ENCODE results near the gene RAD9B. TPM values are rescaled to one million over a fixed set of nuclear protein-coding genes. Genes with fewer than 3 reads are reported as not detected.

The RAD9B gene
- total RNA-seq, 2 experiments from 2014 or later, result 1.7 to 1.9 TPM

GRCh38 chr12:110505332-110505731 lies 3.2 kb downstream of the RAD9B start:
- Mint-ChIP-seq H3K4me1 (ENCODE audit: low read depth) (peaks cover 14% of the 10 kb centered on the region), H3K36me3 (ENCODE audit: low read depth) (peaks cover 14% of the 10 kb centered on the region)
- intact Hi-C loops (cut with micrococcal nuclease), result no loop called here

GRCh38 chr12:110508071-110508586 lies 6.0 kb downstream of the RAD9B start:
- ChIA-PET POLR2A (interaction anchor here (0.6 kb wide), 1 partner anchor 521 kb away, joined by 5 read pairs; no protein-coding TSS in a partner anchor), CTCF (interaction anchor here (9.8 kb wide), 1 partner anchor 95 kb away, joined by 163 read pairs; no protein-coding TSS in a partner anchor)
- Mint-ChIP-seq H3K27me3 (no peaks in the 10 kb centered on the region), H3K9me3 (peaks cover 2% of the 10 kb centered on the region), H3K27ac (no peak overlapping the region), H3K4me1 (ENCODE audit: low read depth) (peaks cover 2% of the 10 kb centered on the region), H3K4me3 (no peak overlapping the region), H3K36me3 (ENCODE audit: low read depth) (peaks cover 4% of the 10 kb centered on the region)
- no peak for ATAC-seq
- no peak for DNase-seq
- no peak for TF ChIP-seq CTCF (IDR thresholded peaks at IDR 0.05)
- intact Hi-C loops (cut with micrococcal nuclease), result no loop called here

More at GRCh38 chr12:110505332-110505731, 3.2 kb downstream of the RAD9B start:
- TF ChIP-seq CTCF (IDR thresholded peaks at IDR 0.05), result no peak
- ChIA-PET CTCF (interaction anchor here (1.2 to 1.3 kb wide), 2 partner anchors 97 to 192 kb away, joined by 3 to 6 read pairs; no protein-coding TSS in a partner anchor), POLR2A (interaction anchor here (0.8 to 1.0 kb wide), 2 partner anchors 26 to 37 kb away, joined by 3 to 4 read pairs; partner anchors contain the start of genes FAM216A and GPN3)
- no peaks in the 10 kb centered on the region for H3K27me3 Mint-ChIP-seq
- ATAC-seq, result no peak
- no peak overlapping the region for H3K27ac Mint-ChIP-seq
- no peak overlapping the region for H3K4me3 Mint-ChIP-seq
- DNase-seq, result no peak
- H3K9me3 Mint-ChIP-seq, result peaks cover 5% of the 10 kb centered on the region

DNA sequence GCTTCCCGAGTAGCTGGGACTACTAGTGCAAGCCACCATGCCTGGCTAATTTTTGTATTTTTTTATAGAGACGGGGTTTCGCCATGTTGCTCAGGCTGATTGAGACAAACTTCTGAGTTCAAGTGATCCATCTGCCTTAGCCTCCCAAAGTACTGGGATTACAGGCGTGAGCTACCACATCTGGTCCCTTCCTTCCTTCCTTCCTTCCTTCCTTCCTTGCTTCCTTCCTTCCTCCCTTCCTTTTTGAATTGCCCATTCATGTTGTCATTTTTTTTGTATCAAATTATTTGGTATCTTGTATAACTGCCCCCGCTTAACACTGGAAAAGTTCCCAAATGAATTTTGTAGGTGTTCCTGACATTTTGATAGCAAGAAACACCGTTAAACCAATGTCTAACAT lies 11.7 kb downstream of the RAD9B start:
- Mint-ChIP-seq H3K4me3 (no peak overlapping the region), H3K36me3 (ENCODE audit: low read depth) (no peaks in the 10 kb centered on the region), H3K27me3 (no peaks in the 10 kb centered on the region), H3K9me3 (no peaks in the 10 kb centered on the region), H3K4me1 (ENCODE audit: low read depth) (no peaks in the 10 kb centered on the region), H3K27ac (no peak overlapping the region)
- ChIA-PET POLR2A (interaction anchor here (1.1 kb wide), 1 partner anchor 45 kb away, joined by 3 read pairs; the partner anchor contains the start of gene FAM216A), CTCF (interaction anchor here (1.0 to 9.8 kb wide), 12 partner anchors 9 to 104 kb away, joined by 3 to 163 read pairs (median 5); partner anchors contain the start of gene ARPC3)
- no peak for DNase-seq
- ATAC-seq, result no peak
- no peak for TF ChIP-seq CTCF (IDR thresholded peaks at IDR 0.05)
- intact Hi-C loops (cut with micrococcal nuclease), result loop anchor here (2.0 to 10.0 kb wide), 2 partner anchors 87 to 311 kb away; no protein-coding TSS in a partner anchor

DNA sequence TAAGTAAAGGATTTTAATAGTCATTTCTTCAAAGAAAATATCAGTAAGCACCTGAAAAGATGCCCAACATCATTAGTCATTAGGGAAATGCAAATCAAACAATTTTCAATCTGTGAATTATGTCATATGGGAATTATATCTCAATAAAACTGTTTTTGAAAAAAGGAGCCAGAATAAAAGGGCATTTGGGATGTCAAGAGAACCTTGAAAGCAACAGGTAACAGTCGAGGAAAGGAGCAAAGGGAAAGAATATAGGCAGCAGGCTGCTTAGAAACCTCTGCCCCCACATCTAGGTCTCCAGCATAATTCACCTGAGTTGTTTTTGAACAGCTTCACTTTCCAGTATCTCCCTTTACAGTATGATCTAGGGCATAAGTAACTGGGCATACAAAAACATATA lies 12.2 kb downstream of the RAD9B start:
- CTCF ChIA-PET, result interaction anchor here (0.6 to 9.8 kb wide), 10 partner anchors 9 to 375 kb away, joined by 3 to 163 read pairs (median 5); partner anchors contain the start of gene ARPC3
- POLR2A ChIA-PET, result no interaction called here

More for the DNA sequence above, 12.2 kb downstream of the RAD9B start:
- TF ChIP-seq CTCF (IDR thresholded peaks at IDR 0.05), result no peak
- Mint-ChIP-seq H3K27me3 (no peaks in the 10 kb centered on the region), H3K4me1 (ENCODE audit: low read depth) (no peaks in the 10 kb centered on the region), H3K27ac (no peak overlapping the region), H3K36me3 (ENCODE audit: low read depth) (no peaks in the 10 kb centered on the region), H3K4me3 (no peak overlapping the region), H3K9me3 (no peaks in the 10 kb centered on the region)
- DNase-seq (no peak), ATAC-seq (no peak)
- intact Hi-C loops (cut with micrococcal nuclease), result loop anchor here (10.0 kb wide), 1 partner anchor 310 kb away; no protein-coding TSS in a partner anchor

Data from activated CD8-positive, alpha-beta T cell treated with anti-CD3 and anti-CD28 coated beads for 36 hours (primary cell).